ENCODE measurements around the gene DYRK1B.

GRCh38 chr19:39830847-39831246 is 3.1 kb downstream of the DYRK1B start:
- TF ChIP-seq, protein P1, sequence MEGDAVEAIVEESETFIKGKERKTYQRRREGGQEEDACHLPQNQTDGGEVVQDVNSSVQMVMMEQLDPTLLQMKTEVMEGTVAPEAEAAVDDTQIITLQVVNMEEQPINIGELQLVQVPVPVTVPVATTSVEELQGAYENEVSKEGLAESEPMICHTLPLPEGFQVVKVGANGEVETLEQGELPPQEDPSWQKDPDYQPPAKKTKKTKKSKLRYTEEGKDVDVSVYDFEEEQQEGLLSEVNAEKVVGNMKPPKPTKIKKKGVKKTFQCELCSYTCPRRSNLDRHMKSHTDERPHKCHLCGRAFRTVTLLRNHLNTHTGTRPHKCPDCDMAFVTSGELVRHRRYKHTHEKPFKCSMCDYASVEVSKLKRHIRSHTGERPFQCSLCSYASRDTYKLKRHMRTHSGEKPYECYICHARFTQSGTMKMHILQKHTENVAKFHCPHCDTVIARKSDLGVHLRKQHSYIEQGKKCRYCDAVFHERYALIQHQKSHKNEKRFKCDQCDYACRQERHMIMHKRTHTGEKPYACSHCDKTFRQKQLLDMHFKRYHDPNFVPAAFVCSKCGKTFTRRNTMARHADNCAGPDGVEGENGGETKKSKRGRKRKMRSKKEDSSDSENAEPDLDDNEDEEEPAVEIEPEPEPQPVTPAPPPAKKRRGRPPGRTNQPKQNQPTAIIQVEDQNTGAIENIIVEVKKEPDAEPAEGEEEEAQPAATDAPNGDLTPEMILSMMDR (IDR thresholded peaks at IDR 0.05; ENCODE audit: insufficient read depth, low read depth, low read length) = no peak
- TF ChIP-seq EZH2 (IDR thresholded peaks at IDR 0.05; ENCODE audit: insufficient read depth, low read length) = no peak

All from astrocyte (in vitro differentiated cells and primary cell).